Measurements from ENCODE around the gene IRAK1. TPM values are rescaled to one million over a fixed set of nuclear protein-coding genes. Genes with fewer than 3 reads are reported as not detected.

Gene IRAK1
- total RNA-seq, 2 donors from 2014 or later, result 66.7 to 148 TPM

DNA sequence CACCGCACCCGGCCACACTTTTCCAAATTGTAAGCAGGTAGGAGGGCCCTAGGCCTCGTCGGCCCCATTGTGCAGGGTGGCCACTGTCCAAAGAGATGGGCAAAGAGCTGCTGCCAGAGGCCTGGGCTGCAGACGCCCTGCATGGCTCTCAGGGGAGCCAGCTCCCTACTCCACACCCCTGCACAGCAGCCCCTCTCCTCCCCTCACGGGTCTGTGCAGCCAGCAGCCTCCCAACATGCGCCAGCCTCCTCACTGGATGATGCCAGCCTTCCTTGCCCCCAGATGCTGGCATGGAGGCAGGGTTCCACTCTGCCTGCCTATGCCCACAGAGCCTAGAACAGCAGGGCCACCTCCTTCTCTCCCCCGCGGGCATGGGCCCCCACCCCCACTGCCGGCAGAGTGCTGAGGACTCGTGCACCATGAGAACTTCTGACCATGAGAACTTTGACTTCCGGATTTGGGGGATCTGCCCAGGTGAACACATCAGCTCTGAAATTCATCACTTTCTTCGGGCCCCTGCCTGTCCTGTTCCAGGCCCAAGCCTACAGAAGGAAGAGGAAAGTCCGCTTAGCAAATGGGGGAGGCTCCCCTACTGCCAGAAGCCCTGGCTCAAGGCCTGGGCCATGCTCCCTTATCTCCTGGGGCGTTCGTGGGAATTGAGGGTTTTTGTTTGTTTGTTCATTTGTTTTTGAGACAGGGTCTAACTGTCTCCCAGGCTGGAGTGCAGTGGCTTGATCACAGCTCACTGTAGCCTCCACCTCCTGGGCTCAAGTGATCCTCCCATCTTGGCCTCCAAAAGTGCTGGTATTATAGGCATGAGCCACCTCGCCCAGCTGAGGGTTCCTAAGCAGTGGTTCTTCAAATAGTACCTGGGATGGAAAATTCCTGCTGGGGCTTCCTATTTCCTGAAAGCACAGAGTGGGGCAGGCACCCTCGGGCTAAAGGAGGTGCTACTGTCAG, 8.0 kb downstream of the IRAK1 start:
- no peaks in the 10 kb centered on the region for H3K4me1 ChIP-seq
- H3K36me3 ChIP-seq, result no peaks in the 10 kb centered on the region
- H3K4me3 ChIP-seq, result no peak overlapping the region
- no peak for DNase-seq
- TF ChIP-seq, protein P1, sequence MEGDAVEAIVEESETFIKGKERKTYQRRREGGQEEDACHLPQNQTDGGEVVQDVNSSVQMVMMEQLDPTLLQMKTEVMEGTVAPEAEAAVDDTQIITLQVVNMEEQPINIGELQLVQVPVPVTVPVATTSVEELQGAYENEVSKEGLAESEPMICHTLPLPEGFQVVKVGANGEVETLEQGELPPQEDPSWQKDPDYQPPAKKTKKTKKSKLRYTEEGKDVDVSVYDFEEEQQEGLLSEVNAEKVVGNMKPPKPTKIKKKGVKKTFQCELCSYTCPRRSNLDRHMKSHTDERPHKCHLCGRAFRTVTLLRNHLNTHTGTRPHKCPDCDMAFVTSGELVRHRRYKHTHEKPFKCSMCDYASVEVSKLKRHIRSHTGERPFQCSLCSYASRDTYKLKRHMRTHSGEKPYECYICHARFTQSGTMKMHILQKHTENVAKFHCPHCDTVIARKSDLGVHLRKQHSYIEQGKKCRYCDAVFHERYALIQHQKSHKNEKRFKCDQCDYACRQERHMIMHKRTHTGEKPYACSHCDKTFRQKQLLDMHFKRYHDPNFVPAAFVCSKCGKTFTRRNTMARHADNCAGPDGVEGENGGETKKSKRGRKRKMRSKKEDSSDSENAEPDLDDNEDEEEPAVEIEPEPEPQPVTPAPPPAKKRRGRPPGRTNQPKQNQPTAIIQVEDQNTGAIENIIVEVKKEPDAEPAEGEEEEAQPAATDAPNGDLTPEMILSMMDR (IDR thresholded peaks at IDR 0.05), result no peak
- no peak overlapping the region for H3K9ac ChIP-seq (ENCODE audit: low read depth in 2 of 2, low read length in 2 of 2)
- no peak overlapping the region for H3K27ac ChIP-seq
- peaks cover 5% of the 10 kb centered on the region for H3K27me3 ChIP-seq
- no peaks in the 10 kb centered on the region for H3K9me3 ChIP-seq
- intact Hi-C loops (cut with DNase I), result no loop called here

- intact Hi-C loops (cut with DNase I), result no loop called here
- Histone ChIP-seq H3K27ac (no peak overlapping the region), H3K9ac (ENCODE audit: low read depth in 2 of 2, low read length in 2 of 2) (no peak overlapping the region), H3K4me3 (no peak overlapping the region), H3K27me3 (peaks cover 5% of the 10 kb centered on the region), H3K36me3 (no peaks in the 10 kb centered on the region), H3K9me3 (no peaks in the 10 kb centered on the region), H3K4me1 (no peaks in the 10 kb centered on the region)
- no peak for DNase-seq
- TF ChIP-seq, protein P1 (IDR thresholded peaks at IDR 0.05), result no peak
Measured at GRCh38 chrX:154010330-154011087, 9.2 kb downstream of the IRAK1 start.

- TF ChIP-seq, protein P1 (IDR thresholded peaks at IDR 0.05), result no peak
- no peaks in the 10 kb centered on the region for H3K9me3 ChIP-seq
- no peak overlapping the region for H3K27ac ChIP-seq
- no peaks in the 10 kb centered on the region for H3K4me1 ChIP-seq
- no peak for DNase-seq
- no peaks in the 10 kb centered on the region for H3K36me3 ChIP-seq
- H3K9ac ChIP-seq (ENCODE audit: low read depth in 2 of 2, low read length in 2 of 2), result no peak overlapping the region
- peaks cover 5% of the 10 kb centered on the region for H3K27me3 ChIP-seq
- no peak overlapping the region for H3K4me3 ChIP-seq
- intact Hi-C loops (cut with DNase I), result no loop called here
Measured at GRCh38 chrX:154008521-154008920, 11.2 kb downstream of the IRAK1 start.

DNA sequence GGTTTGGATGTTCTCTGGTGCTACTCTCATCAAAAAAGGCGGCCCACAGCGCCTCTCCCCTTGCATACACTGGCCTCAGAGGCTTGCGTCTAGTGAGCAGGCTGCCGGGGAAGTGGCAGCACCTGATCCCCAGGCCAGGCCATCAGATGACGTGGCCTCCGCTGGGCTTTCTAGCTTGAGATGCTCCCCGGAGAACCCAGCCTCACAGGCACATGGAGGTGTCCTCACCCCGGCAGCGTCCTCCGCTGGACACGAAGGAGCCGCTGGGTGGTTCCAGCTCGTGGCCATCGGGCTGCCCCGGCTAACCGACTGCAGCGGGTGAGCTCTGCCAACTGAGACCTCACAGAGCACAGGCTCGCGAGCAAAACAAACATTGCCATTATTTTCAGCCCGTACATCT, 12.8 kb downstream of the IRAK1 start:
- no peak overlapping the region for H3K9ac ChIP-seq (ENCODE audit: low read depth in 2 of 2, low read length in 2 of 2)
- H3K4me3 ChIP-seq, result no peak overlapping the region
- H3K27me3 ChIP-seq, result peaks cover 5% of the 10 kb centered on the region
- TF ChIP-seq, protein P1 (IDR thresholded peaks at IDR 0.05), result no peak
- no peak for DNase-seq
- H3K36me3 ChIP-seq, result no peaks in the 10 kb centered on the region
- intact Hi-C loops (cut with DNase I), result no loop called here
- H3K27ac ChIP-seq, result no peak overlapping the region
- H3K9me3 ChIP-seq, result no peaks in the 10 kb centered on the region
- H3K4me1 ChIP-seq, result no peaks in the 10 kb centered on the region

- H3K27me3 ChIP-seq, result no peaks in the 10 kb centered on the region
- intact Hi-C loops (cut with DNase I), result no loop called here
- no peak for DNase-seq
- H3K27ac ChIP-seq, result no peak overlapping the region
- no peaks in the 10 kb centered on the region for H3K4me1 ChIP-seq
- TF ChIP-seq, protein P1 (IDR thresholded peaks at IDR 0.05), result no peak
- no peak overlapping the region for H3K9ac ChIP-seq (ENCODE audit: low read depth in 2 of 2, low read length in 2 of 2)
- H3K36me3 ChIP-seq, result no peaks in the 10 kb centered on the region
- no peak overlapping the region for H3K4me3 ChIP-seq
- H3K9me3 ChIP-seq, result no peaks in the 10 kb centered on the region
Measured at GRCh38 chrX:154004315-154004714, 15.4 kb downstream of the IRAK1 start.

Measured in colonic mucosa (tissue), 4 donors.